Ramos (cell line): ENCODE measurements around the gene ZNF335.

ENCODE experiments used
- in situ Hi-C: fragments of 300-500 bp; cut with MboI; formaldehyde crosslinking; loops from one replicate; pipeline ENCODE4 v1.14.3; 2022; ENCODE audit warnings: low sequenced_read_pairs; ENCODE audit not compliant: unreplicated experiment

ZNF335 gene

DNA sequence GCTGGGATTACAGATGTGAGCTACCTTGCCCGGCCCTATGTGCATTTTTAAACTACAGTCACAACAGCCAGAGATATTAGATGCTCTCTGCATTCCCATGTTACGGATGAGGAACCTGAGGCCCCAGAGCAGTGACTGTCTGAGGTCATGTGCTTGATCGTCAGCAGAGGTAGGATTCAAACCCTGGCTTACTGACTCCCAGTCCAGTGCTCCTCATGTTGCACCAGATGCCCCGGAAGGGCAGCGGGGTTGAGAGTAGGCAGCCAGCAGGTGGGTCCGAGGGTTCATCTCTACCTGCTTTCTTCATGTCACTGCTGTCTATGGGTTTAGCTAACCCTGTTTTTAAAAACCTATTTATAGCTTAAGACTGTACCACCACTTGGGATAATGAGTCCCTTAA is 9.3 kb upstream of the ZNF335 start:
- in situ Hi-C loops = no loop called here

DNA sequence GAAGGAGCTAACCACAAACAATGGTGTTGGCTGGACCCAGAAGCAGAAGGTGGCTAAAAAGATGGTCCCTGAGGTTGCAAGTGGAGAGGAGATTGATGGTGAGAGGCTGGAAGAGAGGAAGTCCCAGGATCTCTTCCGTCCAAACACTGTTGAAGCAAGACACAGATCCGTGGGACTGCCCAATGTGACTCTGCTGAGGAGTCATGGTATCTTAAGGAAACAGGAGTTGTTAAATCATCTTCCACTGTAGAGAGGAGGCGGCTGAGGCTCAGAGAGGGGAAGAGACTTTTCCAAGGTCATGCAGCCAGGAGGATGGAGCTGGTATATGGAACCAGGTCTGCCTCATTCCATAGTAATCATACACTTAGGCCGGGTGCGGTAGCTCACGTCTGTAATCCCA is 4.1 kb upstream of the ZNF335 start:
- in situ Hi-C loops = no loop called here

DNA sequence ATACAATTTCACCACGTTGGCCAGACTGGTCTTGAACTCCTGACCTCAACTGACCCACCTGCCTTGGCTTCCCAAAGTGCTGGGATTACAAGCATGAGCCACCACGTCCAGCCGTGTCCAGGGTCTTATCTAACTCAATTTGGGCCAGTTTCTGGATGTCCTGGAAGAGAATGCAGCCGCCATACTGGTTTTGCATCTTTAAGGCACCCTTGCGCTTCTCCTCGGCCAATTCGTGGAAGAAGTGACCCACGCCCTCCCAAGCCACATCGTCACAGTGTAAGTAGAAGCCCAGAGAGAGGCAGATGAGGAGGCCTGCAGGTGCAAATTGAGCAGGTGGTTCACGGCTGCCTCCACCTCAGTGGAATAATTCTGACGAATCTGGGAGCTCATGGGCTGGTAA is 3.7 kb upstream of the ZNF335 start:
- in situ Hi-C loops = no loop called here

DNA sequence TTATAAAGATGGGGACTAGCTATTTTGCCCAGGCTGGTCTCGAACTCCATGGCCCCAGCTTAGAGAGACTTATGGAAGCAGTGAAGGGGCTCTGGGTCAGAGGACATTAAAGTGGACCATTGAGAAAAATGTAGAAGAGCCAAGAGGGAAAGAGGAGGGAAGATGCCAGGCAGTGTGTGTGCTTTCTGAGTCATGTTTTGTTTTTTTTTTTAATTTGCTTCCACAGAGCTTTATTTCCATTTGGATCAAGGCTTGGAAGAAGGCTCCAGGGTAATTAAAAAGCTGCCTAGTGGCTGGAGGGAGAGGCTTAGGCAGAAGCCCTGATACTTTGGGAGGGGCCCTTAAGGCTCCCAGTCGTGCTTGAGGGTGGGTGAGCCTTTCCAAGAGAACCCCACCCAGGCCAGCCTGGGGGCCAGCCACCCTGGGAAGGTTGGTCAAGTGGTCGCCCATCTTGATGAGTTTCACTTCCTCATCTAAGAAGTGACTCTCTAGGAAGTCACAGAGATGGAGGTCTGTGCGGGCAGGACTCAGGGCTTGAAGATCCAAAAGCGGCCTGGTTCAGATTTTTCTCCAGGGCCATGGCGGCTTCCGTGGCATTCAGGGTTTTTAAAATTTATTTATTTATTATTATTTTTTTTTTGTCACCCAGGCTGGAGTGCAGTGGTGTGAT is 3.0 kb upstream of the ZNF335 start:
- in situ Hi-C loops = no loop called here

DNA sequence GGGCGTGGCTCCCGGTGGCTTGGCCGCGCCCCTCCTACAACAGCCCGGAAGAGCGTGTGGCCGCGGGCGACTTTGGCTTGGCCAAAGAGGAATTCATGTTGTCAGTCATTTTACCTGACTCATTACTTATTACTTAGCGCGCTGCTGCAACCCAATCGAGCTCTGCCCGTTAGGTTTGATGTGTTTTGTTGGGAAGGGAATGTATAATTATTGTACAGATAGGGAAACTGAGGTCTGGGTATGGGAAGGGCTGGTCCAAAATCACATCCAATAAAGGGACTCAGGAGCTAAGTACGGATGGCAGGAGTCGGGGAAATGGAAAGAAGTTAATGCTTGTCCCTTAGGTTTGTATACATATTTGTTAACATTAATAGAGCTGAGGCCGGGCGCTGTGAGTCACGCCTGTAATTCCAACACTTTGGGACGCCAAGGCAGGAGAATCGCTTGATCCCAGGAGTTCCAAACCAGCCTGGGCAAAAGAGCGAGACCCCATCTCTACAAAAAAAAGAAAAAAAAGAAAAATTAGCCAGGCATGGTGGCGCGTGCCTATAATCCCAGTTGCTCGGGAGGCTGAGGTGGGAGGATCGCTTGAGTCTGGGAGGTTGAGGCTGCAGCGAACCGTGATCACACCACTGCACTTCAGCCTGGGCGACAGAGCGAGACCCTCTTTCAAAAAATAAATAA is 639 bp upstream of the ZNF335 start:
- in situ Hi-C loops = no loop called here

DNA sequence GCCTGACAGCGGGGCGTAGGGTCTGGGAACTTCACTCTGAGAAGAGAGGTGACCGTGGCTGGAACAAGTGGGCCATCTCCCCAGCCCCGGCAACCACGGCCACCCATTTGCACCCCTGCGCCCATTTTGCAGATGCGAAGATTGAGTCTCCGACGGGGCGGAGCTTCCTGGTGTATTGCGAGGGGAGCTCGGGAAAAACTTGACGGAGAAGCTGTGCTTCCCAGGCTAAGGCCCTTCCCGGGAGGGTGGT is 653 bp downstream of the ZNF335 start:
- in situ Hi-C loops = no loop called here

DNA sequence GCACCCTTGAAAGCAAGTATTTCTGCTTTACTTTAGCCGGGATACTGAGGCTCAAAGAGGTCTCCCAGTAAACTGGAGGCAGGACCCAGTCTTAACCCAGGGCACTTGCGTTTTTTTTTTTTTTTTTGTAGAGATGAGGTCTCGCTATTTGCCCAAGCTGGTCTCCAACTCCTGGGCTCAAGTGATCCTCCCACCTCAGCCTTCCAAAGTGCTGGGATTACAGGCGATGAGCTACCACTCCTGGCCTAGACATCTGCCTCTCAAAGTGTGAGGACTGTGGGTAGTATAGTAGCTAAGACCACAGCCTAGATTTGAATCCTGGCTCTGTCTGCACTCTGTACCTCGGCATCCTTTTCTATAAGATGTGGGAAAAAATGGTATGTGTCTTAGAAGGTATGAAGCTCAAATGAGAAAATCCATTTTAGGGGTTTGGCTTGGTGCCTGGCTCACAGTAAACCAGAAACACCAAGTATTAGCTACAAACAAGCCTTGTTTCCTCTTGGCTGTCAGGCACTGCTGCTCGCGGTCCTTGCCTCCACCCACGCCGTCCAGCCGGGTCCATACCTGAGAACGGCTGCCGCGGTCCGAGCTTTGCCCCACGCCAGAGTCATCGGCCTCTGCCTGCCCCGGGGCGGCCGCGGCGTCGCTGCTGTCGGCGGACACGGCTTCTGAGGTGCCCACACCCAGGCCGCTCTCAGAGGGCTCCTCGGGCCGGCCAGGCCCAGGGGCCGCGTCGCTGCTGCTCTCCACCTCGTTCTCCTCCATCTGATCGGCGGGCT is 1.2 kb downstream of the ZNF335 start:
- in situ Hi-C loops = no loop called here

DNA sequence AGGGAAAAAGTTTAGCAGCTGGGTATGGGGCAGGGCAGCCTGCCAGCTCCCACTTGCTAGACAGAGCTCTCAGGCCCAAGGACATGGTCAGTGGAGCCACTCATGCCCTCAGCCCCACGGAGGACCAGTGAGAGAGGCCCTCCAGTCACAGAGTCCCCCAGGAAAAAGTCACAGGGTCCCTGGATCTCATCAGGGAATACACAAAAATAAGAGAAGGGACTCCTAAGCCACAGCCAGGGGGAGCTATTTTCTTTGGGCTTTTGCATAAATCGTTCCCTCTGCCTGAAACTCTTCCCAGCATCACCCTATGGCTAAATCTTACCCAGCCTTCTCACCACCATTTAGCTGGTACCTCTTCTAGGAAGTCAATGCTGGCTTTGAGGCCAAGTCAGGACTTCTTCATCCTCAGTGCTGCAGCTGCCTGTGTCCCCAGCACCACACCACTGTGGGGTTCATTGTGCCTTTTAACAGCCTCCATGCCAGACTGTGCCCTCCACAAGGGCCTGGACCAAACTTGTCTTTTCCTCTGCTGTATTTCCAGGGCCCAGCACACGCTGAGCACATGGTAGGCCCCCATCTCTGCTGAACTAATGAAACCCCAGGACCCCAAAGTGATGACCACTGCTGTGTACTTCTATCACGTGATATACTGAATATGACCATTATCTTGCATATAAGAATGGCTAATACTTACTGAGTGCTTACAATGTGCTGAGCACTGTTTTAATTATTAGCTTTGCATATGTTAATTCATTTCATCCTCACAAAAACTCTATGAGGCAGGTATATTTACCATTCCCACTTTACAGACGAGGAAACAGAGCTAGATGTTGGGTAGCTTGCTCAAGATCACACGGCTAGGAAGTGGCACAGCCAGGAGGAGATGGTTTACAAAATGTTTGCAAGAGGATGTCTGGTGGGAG is 2.0 kb downstream of the ZNF335 start:
- in situ Hi-C loops = no loop called here

DNA sequence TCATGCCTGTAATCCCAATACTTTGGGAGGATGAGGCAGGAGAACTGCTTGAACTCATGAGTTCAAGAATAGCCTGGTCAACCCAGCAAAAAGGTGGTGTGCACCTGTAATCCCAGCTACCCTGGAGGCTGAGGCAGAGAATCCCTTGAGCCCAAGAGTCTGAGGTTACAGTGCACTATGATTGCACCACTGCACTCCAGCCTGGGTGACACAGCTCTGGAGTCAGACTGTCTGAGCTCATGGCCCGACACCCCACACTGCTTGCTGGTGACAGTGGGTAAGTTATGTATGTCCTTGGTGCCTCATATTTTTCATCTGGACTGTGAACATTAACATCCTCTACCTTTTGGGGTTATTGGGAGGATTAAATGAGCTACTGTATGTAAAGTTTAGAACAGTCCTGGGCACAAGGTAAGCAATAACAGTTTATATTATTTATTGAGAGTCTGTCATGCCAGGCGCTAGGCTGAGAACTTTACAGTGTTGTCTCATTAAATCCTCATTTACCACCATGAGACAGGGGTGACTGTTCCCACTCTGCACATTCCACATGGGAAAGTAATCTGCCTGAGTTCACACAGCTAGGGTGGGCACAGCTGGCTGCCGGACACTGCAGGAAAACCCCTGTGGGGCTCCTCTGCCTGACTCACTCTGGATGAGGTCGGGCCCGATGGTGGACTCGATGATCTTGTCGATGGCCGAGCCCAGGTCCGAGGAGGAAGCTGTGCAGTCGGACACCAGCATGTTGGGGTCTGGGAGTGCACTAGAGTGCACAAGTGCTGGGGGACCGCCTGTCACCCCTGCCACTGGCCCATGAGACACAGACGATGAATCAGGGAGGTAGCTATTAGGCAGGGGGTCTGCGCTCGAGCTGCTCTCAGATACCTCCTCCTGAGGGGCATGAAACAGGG is 2.9 kb downstream of the ZNF335 start:
- in situ Hi-C loops = no loop called here

DNA sequence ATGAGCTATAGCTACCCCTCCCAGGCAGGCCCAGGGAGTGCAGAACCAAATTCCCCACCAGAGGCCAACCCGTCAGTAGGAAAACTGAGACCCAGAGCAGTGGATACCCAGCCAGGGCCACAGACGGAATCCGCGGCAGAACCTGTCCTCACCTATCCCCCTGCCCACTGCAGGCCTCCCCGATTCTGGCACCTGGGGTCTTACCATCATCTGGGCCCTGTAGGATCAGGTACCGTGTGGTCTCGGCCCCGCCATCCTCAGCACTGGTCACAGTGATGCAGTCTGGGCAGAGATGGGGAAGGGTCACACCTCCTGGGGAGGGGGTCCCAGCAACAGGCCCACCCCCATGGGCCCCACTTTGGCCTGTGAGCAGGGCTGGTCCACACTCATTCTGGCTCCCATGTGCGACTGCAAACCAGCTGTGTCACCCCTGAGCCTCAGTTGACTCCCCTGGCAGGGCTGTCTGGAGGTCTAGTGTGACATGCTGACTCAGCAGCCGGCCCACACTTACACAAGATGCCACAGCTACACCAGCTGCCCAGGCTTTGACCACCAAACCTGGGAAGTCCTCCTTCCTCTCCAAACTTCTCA is 3.8 kb downstream of the ZNF335 start:
- in situ Hi-C loops = no loop called here

DNA sequence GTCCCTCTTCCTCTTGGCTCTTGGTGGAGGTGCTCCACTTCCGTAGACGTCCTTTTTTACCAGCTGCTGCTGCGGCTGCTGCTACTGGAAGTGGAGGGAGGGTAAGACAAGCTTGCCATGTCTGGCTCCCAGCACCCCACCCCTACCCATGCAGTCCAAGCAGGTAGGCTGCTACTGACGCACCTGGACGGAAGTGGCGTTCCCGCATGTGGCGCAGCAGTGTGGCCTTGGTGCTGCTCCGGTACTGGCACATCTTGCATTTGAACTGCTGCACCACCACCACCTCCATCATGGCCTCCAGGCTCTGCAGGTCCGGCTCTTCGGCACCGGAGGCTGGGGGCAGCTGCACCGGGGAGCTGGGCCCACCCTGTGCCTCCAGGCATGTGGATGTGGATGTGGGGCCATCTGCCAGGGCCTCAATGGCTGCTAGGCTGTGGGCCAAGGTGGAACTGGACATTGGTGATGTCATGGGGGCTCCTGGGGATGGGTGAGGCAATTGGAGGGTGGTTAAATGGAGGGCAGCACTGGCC is 4.4 kb downstream of the ZNF335 start:
- in situ Hi-C loops = no loop called here

DNA sequence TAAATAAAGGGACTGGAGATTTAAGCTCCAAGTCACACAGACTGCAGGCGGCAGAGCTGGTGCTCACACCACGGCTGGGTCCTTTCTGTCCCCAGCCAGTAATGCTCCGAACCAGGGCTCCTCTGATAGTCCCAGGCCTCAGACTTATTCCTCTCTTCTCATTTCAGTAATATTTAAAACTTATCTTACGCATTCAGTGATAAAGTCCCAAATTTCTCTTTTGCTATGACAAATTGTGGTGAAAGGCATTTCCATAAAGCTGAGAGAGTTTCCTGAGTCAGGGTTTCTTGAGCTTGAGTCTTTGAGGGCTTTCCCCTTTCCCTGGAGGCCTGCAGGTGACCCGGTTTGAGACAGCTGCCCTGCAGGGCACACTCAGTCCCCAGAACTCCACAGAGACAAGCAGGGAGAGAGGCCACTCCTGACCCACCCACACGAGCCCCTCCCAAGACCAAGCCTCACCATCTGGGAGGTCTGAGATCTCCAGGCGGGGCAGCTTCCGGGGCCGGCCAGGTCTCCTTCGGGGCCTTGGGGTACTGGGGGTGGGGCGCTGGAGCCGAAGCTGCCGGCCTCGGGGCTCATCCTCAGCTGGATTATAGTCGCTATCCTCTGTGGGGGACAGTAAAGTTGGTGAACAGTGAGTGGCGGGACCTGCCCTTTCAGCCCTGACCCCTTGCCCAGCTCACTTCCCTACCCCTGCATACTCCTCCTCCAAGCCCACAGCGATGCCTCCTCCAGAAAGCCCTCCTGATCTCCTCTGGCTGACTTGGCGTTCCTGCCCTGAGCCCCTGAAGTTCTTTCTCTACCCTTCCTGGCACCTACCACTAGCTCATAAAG is 6.6 kb downstream of the ZNF335 start:
- in situ Hi-C loops = no loop called here

DNA sequence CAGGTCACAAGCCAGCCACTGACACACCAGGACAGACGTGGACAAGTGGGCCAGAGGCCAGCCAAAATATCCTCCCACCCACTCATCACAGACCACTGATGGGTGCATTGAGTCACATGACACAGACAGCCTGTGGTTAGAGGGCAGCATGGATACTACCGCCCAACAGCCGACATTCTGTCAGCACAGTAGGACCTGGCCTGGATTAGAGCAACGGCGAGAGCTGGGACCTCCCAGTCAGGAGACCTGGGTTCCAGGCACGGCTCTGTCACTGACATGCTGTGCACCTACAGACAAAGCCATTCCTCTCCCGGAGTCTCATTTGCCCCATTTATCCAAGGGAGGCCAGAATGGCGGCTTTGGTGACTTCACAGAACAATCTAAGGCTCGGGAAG is 8.0 kb downstream of the ZNF335 start:
- in situ Hi-C loops = no loop called here

DNA sequence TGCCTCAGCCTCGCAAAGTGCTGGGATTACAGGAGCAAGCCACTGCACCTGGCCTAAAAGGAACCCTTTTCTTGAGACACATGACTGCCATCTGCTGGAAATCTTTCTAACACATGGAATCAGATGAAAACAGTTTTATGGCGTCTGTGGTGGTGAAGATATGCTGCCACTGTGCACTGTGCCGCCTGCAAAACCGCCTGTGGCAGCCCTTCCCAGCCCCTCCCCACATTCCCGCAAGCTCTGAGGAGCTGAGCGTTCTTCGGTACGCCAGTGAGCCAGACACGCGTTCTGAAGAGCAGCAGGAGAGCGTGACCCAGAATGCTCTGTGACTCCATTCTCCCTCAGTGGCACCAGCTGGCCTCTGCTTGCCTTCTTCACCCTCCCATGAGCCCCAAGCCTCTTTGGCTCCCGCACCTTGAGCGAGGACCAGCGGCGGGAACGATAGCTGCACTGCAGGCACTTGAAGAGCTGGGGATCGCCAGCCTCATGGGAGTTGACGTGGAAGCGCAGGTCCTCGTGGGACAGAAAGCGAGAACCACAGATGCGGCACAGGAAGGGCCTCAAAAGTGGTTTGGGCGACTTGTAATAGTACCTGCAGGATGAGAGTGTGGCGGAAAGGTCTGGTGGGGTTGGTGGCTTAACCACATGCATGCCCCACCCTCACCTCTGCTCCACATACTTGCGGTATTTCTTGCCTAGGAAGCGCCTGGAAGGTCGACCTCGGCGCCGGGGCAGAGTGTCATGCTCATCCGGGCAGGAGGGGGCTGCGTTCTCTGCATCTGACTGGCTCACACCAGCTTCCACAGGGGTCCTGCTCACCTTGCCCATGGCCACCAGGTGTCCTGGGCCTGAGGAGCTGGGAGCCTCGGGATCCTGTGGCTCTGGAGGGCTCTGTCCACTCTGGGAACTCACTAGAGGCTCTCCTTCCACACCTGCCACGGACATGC is 8.7 kb downstream of the ZNF335 start:
- in situ Hi-C loops = no loop called here

DNA sequence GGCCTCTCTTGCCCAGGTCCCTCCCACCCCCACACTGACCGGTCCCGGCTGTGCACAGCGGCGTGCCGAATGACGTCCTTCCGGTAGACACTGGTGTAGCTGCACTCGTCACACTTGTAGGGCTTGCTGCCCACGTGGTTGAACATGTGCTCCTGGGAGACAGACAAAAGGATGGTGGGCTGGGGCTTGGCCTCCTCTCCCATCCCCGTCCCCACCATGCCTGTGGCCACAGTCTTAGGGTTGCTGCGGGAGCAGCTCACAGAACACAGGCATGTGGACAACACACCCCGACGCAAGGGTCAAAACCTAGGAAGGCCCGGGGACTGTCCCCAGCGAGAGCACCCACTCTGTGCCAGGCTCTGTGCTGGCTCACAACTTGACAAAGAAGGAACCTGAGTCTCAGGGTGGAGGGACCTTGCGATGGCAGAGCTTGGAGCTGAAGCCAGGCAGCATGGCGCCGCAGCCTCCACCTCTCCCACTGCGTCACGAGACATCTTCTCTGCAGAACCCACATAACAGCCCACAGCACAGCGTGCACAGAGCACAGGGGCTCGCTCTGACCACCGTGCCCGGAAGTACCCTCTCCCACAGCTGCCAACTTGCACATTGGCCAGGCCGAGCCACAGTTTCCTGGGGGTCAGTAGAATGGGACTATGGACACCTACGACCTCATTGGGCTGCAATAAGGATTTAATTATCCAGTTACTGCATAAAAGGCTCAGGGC is 9.8 kb downstream of the ZNF335 start:
- in situ Hi-C loops = no loop called here

DNA sequence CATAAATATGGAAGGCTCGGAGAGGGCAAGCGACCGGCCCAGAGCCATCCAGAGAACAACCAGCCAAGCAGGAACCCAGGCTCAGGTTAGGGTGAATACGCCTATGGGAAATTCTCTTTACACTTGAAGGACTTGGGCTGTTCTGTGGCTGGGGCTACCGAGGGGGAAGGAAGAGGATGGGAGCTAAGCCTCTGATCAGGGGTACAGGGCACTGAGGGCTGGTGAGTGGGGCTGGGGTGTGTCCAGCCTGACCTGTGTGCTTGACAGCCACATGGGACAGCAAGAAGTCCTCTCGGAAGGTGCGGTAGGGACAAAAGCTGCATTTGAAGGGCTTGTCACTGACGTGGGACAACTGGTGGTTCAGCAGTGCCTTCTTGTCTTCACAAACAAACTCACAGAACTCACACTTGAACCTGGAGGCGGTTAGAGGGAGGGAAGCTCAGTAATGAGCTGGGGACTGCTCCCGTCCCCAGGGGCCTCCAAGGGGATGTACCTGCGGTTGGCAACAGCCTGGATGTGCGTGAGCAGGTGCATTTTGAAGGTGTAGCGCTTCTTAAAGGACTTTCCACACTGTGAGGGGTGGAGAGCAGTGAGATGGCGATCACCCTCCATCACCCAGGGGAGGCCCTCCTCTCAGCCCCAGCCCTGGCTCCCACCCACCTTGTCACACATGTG is 11.9 kb downstream of the ZNF335 start:
- in situ Hi-C loops = no loop called here
